NCI-H1417 (cell line): ENCODE measurements around the gene FSHB.
A peak's percentile ranks its signal among the peaks of the same experiment; 100 is the strongest.
"Not testable (repeated sequence)": the region's sequence is repeated elsewhere in the genome, so short reads cannot be mapped to it uniquely, and the experiment has no call there.

Experiments
- DNase-seq, 3 experiments: peaks; one replicate each; lab custom pipeline; 2025; lab: John Stamatoyannopoulos, UW

FSHB gene

GRCh38 chr11:30230714-30231113 is at the start of gene FSHB:
Gene FSHB (plus strand): TSS chr11:30231014. CDS start chr11:30231903, 889 bp downstream.
- DNase-seq: no peak

- no peak for DNase-seq
Observed at GRCh38 chr11:30186748-30187147, 44.1 kb upstream of the FSHB start.

DNA sequence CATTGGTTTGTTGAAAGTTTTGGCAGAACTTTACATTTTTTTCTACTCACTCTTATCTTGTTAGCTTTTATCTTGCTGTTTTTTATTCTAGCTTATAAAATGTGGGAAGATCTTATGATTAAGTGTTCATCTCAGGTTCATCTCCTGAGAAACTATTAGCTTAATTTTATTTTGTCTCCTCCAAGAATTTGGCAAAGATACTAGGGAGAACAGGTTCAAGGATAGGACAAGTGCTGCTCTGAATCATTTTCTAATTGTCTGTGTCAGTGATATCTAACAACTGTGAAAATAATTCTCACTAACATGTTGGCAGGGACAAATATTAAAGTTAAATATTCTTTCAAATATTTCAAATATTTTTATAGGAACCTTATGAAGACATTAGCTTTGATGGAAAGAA is 38.2 kb upstream of the FSHB start:
- DNase-seq: no peak

- DNase-seq: peak; percentile 44 to 97 (median 68)
Observed at GRCh38 chr11:30196400-30197206, 34.2 kb upstream of the FSHB start.

DNA sequence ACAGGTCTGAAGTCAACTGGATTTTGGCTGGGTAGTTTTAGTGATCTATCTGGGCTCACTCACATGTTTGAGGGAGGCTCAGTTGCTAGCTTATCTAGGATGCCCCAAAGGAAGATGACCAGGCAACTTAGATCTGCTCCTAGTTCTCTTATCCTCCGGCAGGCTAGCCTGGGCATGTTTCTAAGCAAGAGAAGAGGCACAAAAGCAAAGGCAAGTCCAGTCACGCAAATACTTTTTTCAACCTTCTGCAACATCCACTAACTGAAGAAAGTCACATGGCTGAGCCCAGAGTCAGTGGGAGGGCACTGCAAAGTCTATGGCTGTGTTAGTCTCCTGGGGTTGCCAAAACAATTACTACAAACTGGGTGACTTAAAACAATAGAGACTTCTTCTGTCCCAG is 32.9 kb upstream of the FSHB start:
- DNase-seq: peak in 1 of 3 experiments; percentile 45

GRCh38 chr11:30202989-30203388 is 27.8 kb upstream of the FSHB start:
- not testable (repeated sequence) for DNase-seq

GRCh38 chr11:30203850-30204249 is 27.0 kb upstream of the FSHB start:
- no peak for DNase-seq

DNA sequence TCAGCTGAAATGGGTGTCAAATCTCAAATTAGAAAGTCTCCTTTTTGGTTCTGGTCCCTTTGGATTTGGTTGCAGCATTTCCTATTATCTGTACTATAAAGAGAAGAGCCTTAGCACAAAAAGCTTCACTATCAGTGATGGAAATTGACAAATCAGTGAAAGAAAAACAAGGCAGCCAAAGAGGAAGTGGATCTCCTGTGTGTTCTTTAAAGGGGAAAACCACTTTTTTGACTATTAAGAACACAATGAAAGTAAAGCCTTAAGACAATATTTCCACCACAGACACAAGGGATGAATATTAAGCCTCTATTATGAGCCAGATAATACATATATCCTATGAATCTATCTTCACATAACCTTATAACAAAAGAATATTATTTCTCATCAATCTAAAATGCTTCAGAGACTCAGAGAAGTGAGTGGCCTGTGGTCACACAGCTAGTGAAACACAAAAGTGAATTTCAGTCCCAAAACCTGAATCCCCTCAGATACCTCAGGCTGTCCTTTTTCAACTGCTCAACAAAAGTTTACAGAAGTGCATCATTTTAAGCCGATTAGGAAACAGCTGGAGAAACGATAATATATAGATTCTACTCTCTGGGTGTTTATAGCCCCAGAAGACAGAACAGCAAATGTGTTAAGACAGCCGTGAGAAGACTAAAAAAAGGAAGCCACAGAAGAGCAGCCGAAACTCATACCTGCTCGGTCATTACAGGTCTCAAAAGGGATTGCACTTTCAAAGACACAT is 24.4 kb upstream of the FSHB start:
- DNase-seq: no peak

GRCh38 chr11:30210357-30210756 is 20.5 kb upstream of the FSHB start:
- DNase-seq: no peak

- peak in 1 of 3 experiments; percentile 11 for DNase-seq
Observed at GRCh38 chr11:30216534-30216933, 14.3 kb upstream of the FSHB start.

- no peak for DNase-seq
Observed at GRCh38 chr11:30218278-30218677, 12.5 kb upstream of the FSHB start.

GRCh38 chr11:30225642-30226041 is 5.2 kb upstream of the FSHB start:
- no peak for DNase-seq

GRCh38 chr11:30228323-30228884 is 2.4 kb upstream of the FSHB start:
- no peak for DNase-seq

GRCh38 chr11:30239025-30239424 is 8.2 kb downstream of the FSHB start:
- peak in 2 of 3 experiments; percentile 4 to 43 for DNase-seq

DNA sequence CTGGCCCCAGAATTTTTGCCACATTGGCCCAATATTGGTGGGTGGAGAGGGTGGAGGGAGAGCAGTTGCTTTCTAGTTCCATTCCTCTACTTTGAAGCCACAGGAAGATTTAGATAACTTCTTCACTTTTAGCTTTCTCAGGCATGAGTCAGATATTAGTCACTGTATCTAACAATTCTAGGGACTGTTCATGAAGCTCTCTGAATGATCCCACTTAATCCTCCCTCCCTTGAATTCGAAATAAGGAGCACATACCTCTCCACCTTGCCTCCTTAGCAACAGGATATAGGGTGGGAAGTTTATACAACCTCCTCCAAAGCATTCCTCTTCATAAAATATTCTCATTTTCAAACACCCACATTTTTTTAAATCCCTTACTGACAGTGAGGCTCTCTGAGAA is 13.5 kb downstream of the FSHB start:
- no peak for DNase-seq

DNA sequence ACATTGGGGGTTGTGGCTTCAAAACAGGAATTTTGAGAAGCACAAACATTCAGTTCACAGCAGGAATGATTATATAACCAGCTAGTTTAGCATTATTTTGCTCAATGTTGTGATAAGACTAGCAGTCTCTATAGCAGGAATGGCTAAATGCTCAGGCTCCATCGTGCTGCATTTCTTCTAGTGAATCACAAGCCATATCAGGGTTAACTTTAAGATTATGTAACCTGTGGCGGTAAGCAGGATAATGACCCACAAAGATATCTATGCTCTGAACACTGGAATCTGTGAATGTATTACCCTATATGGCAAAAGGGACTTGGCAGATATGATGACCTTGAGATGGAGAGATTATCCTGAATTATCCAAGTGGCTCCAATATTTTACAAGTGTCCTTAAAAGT is 14.8 kb downstream of the FSHB start:
- DNase-seq: no peak

DNA sequence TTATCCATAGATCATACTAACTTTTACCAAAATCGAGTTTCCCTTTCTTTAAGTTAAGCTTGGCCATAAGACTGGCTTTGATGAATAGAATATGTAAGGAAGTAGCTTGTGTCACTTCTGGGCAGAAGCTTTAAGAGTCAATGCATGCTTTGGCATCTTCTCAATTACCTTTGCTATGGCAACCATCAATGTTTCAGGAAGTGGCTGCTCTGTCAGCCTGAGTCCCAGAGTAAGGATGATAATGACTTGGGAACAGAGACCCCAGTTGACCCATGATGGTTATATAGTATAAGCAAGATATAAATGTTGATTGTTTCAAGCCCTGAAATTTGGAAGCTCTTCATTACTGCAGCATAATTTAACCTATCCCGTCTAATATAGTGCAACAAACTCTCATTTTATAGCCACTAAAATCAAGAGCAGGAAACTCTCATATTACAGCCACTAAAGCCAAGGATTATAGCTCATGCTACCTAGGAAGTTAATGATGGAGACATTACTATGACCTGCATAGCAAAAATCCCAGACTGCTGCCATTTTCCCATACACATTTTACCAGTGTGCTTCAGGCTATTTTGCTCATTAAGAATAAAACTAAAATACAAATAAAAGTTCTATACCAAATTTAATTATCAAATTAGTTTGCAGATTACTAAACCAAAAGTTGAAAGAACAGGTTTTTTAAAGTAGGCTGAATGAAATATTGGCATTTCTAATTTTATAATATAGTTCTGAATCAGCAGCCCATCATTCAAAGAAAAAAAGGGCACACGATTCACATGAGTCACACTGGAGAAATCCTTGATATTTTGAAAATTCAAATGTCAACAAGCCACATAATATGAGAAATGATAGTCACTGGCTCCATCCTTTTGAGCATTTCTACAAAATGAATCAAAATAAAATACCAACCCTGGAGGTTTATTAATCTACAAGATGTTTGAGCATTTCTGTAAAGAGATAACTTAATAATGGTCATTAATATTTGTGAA is 23.8 kb downstream of the FSHB start:
- DNase-seq: peak in 2 of 3 experiments; percentile 6 to 31

GRCh38 chr11:30255637-30256036 is 24.8 kb downstream of the FSHB start:
- no peak for DNase-seq

- DNase-seq: no peak
Observed at GRCh38 chr11:30257058-30257457, 26.2 kb downstream of the FSHB start.

DNA sequence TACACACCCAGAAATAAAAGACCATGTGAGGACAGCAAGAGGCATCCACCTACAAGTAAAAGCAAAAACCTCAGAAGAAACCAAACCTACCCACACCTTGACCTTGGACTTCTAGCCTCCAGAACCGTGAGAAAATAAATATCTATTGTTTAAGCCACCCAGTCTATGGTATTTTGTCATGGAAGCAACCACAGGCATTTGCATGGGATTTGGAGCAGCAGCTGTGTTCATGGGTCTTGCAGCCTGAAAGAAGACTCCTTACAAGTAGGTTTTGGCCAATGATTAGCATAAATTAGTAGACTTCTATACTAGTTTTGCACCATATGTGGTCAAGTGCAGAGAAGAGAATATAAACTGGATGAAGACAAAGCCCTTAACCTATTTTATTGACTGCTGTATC is 27.9 kb downstream of the FSHB start:
- DNase-seq: no peak

- no peak for DNase-seq
Observed at GRCh38 chr11:30260813-30261212, 30.0 kb downstream of the FSHB start.

GRCh38 chr11:30261821-30262220 is 31.0 kb downstream of the FSHB start:
- DNase-seq: no peak
